WTC11 (cell line): Measurements from ENCODE around the gene NTMT2. TPM values are rescaled to one million over a fixed set of nuclear protein-coding genes. Genes with fewer than 3 reads are reported as not detected.

Experiments
- ATAC-seq: fragments of 200-7000 bp; cut with Tn5 transposase; 2 replicates; pipeline ENCODE4 v1.10.0; 2021; ENCODE audit warnings: mild to moderate bottlenecking, moderate library complexity
- CTCF ChIA-PET: fragments of 300-600 bp; sonication (Branson Sonifier 250); formaldehyde crosslinking; loops from one replicate; lab custom pipeline; 2021; ENCODE audit warnings: antibody characterized with exemption; lab: Charles Lee
- POLR2A ChIA-PET: fragments of 350-600 bp; sonication (Branson Sonifier 250); formaldehyde crosslinking; loops from one replicate; lab custom pipeline; 2021; ENCODE audit warnings: antibody characterized with exemption; lab: Charles Lee
- DNase-seq: peaks from one replicate; pipeline ENCODE4 v3.0.0; 2021; ENCODE audit warnings: low spot score
- H3K27ac Mint-ChIP-seq: 2 replicates; pipeline ENCODE4 v1.8.0; 2021; ENCODE audit warnings: mixed read lengths
- H3K27me3 Mint-ChIP-seq: 2 replicates; pipeline ENCODE4 v1.8.0; 2021; ENCODE audit warnings: low read depth, mild to moderate bottlenecking, moderate library complexity, mixed read lengths
- H3K36me3 Mint-ChIP-seq: 2 replicates; pipeline ENCODE4 v1.8.0; 2021; ENCODE audit warnings: mixed read lengths
- H3K4me1 Mint-ChIP-seq: 2 replicates; pipeline ENCODE4 v1.8.0; 2022; ENCODE audit warnings: mixed read lengths
- H3K4me3 Mint-ChIP-seq: 2 replicates; pipeline ENCODE4 v1.8.0; 2021; ENCODE audit warnings: mild to moderate bottlenecking, moderate library complexity, mixed read lengths
- H3K9me3 Mint-ChIP-seq: 2 replicates; pipeline ENCODE4 v1.8.0; 2021; ENCODE audit warnings: mixed read lengths
- ATF6 ChIP-seq: sonication (generic); formaldehyde crosslinking; IDR thresholded peaks from 2 replicates; pipeline ENCODE4 v1.8.1; 2023; ENCODE audit warnings: mild to moderate bottlenecking, missing genetic modification reagents
- CREB1 ChIP-seq: sonication (generic); formaldehyde crosslinking; IDR thresholded peaks from 2 replicates; pipeline ENCODE4 v1.8.0; 2023; ENCODE audit warnings: mild to moderate bottlenecking, missing genetic modification reagents
- FOXK1 ChIP-seq: sonication (generic); formaldehyde crosslinking; IDR thresholded peaks from 2 replicates; pipeline ENCODE4 v1.8.0; 2022; ENCODE audit warnings: mild to moderate bottlenecking, moderate library complexity, missing genetic modification reagents
- FOXP1 ChIP-seq: sonication (generic); formaldehyde crosslinking; IDR thresholded peaks from 2 replicates; pipeline ENCODE4 v1.8.0; 2022; ENCODE audit warnings: missing genetic modification reagents, mild to moderate bottlenecking, moderate library complexity, borderline replicate concordance
- MYBL2 ChIP-seq: sonication (generic); formaldehyde crosslinking; IDR thresholded peaks from 2 replicates; pipeline ENCODE4 v1.8.1; 2023; ENCODE audit warnings: mild to moderate bottlenecking, moderate library complexity, missing genetic modification reagents
- NR1H2 ChIP-seq: sonication (generic); formaldehyde crosslinking; IDR thresholded peaks from 2 replicates; pipeline ENCODE4 v1.9.0; 2021; ENCODE audit warnings: mild to moderate bottlenecking, moderate library complexity, missing genetic modification reagents
- NR2C2 ChIP-seq: sonication (generic); formaldehyde crosslinking; IDR thresholded peaks from 2 replicates; pipeline ENCODE4 v1.8.0; 2022; ENCODE audit warnings: mild to moderate bottlenecking, missing genetic modification reagents
- OVOL2 ChIP-seq: fragments of 250-450 bp; sonication (Bioruptor Pico); IDR thresholded peaks from 2 replicates; pipeline ENCODE4 v1.9.0; 2021; ENCODE audit warnings: mild to moderate bottlenecking, borderline replicate concordance
- PRRX2 ChIP-seq: fragments of 250-450 bp; sonication (Bioruptor Pico); IDR thresholded peaks from 2 replicates; pipeline ENCODE4 v1.8.0; 2021; ENCODE audit warnings: mild to moderate bottlenecking
- SMAD4 ChIP-seq: sonication (generic); formaldehyde crosslinking; IDR thresholded peaks from 2 replicates; pipeline ENCODE4 v1.8.0; 2022; ENCODE audit warnings: mild to moderate bottlenecking, missing genetic modification reagents
- SP1 ChIP-seq: sonication (generic); formaldehyde crosslinking; conservative IDR thresholded peaks from 2 replicates; pipeline ENCODE4 v1.8.1; 2022; ENCODE audit warnings: missing genetic modification reagents
- STAT6 ChIP-seq: sonication (generic); formaldehyde crosslinking; conservative IDR thresholded peaks from 2 replicates; pipeline ENCODE4 v1.8.1; 2023; ENCODE audit warnings: mild to moderate bottlenecking, low read depth, missing genetic modification reagents, moderate library complexity
- TCF7 ChIP-seq: sonication (generic); formaldehyde crosslinking; IDR thresholded peaks from 2 replicates; pipeline ENCODE4 v1.8.0; 2022; ENCODE audit warnings: mild to moderate bottlenecking, low read depth, missing genetic modification reagents, moderate library complexity
- TEAD4 ChIP-seq: sonication (generic); formaldehyde crosslinking; IDR thresholded peaks from 2 replicates; pipeline ENCODE4 v1.8.0; 2022; ENCODE audit warnings: mild to moderate bottlenecking, missing genetic modification reagents
- ZMAT4 ChIP-seq: fragments of 250-450 bp; sonication (Bioruptor Pico); IDR thresholded peaks from 2 replicates; pipeline ENCODE4 v1.9.0; 2021; ENCODE audit warnings: mild to moderate bottlenecking
- ZNF396 ChIP-seq: fragments of 250-450 bp; sonication (Bioruptor Pico); IDR thresholded peaks from 2 replicates; pipeline ENCODE4 v1.8.0; 2021; ENCODE audit warnings: mild to moderate bottlenecking, moderate library complexity, borderline replicate concordance
- total RNA-seq: library from RNA; stranded (reverse); gene quantifications from 3 replicates; pipeline ENCODE4 v1.2.3, GENCODE V29; 2021
- TF ChIP-seq, protein P1 (sequence below): sonication (generic); formaldehyde crosslinking; IDR thresholded peaks from 2 replicates; pipeline ENCODE4 v1.8.0; 2022; ENCODE audit warnings: missing genetic modification reagents
- TF ChIP-seq, protein P2 (sequence below): sonication (generic); formaldehyde crosslinking; IDR thresholded peaks from 2 replicates; pipeline ENCODE4 v1.8.0; 2022; ENCODE audit warnings: mild to moderate bottlenecking, missing genetic modification reagents
- TF ChIP-seq, protein P3 (sequence below): sonication (generic); formaldehyde crosslinking; IDR thresholded peaks from 2 replicates; pipeline ENCODE4 v1.8.1; 2023; ENCODE audit warnings: mild to moderate bottlenecking, moderate library complexity, missing genetic modification reagents

The NTMT2 gene
- total RNA-seq, 1 experiment from 2014 or later: 0.24 TPM

DNA sequence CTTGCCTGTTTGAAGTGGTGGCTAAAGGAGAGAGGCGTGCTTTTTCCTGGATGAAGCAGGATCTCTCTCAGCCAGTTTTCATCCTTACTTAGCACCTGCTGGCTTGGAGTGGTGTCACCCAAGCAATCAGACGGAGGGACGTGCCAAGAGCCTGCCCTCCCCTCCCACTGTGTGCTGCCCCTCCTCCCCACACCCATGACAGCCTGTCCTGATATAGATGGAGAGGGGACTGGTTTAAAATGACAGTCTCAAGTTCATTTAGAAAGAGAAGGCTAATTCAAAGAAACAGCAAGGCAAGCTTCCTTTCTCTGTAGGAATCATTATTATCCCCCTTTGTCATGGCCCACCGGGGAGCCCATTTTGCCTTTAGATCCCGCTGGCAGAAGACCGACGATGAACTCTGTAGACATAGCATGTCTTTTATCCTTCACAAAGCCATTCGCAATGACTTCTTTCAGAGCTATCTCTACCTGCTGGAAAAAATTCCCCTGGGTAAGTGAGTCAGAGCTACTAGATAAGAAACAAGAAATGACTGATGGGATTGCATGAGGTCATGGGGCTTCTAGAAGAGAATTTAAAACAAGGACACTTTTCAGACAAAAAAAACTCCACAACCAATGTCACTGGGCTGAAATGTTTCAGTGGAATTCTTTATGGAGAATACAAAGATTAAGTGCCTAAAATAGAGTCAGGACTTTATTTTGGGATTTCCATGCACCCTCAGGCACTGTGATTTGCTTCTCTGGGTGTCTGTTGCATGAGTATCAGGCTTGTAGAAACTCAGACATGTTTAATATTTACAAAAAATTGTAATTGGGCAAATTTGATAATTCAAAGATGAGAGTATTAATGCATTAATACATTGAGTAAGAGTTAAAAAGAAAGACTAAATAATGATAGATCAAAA, at the start of gene NTMT2 (continued):
- TF ChIP-seq, protein P1, sequence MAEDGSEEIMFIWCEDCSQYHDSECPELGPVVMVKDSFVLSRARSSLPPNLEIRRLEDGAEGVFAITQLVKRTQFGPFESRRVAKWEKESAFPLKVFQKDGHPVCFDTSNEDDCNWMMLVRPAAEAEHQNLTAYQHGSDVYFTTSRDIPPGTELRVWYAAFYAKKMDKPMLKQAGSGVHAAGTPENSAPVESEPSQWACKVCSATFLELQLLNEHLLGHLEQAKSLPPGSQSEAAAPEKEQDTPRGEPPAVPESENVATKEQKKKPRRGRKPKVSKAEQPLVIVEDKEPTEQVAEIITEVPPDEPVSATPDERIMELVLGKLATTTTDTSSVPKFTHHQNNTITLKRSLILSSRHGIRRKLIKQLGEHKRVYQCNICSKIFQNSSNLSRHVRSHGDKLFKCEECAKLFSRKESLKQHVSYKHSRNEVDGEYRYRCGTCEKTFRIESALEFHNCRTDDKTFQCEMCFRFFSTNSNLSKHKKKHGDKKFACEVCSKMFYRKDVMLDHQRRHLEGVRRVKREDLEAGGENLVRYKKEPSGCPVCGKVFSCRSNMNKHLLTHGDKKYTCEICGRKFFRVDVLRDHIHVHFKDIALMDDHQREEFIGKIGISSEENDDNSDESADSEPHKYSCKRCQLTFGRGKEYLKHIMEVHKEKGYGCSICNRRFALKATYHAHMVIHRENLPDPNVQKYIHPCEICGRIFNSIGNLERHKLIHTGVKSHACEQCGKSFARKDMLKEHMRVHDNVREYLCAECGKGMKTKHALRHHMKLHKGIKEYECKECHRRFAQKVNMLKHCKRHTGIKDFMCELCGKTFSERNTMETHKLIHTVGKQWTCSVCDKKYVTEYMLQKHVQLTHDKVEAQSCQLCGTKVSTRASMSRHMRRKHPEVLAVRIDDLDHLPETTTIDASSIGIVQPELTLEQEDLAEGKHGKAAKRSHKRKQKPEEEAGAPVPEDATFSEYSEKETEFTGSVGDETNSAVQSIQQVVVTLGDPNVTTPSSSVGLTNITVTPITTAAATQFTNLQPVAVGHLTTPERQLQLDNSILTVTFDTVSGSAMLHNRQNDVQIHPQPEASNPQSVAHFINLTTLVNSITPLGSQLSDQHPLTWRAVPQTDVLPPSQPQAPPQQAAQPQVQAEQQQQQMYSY (CRISPR knock-in tag): no peak
- TF ChIP-seq PRRX2 (CRISPR knock-in tag) (no peak), FOXK1 (peak; percentile 45; the same call in 1 of the 2 replicates), TEAD4 (CRISPR knock-in tag) (no peak), ATF6 (no peak), SP1 (peak; percentile 28; the same call in 1 of the 2 replicates), NR1H2 (no peak), SMAD4 (CRISPR knock-in tag) (no peak), FOXP1 (no peak), ZMAT4 (CRISPR knock-in tag) (no peak)
- TF ChIP-seq, protein P2, sequence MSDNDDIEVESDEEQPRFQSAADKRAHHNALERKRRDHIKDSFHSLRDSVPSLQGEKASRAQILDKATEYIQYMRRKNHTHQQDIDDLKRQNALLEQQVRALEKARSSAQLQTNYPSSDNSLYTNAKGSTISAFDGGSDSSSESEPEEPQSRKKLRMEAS (CRISPR knock-in tag): peak; percentile 46; the same call in 1 of the 2 replicates
- TF ChIP-seq, all 79 proteins: peak for 7

DNA sequence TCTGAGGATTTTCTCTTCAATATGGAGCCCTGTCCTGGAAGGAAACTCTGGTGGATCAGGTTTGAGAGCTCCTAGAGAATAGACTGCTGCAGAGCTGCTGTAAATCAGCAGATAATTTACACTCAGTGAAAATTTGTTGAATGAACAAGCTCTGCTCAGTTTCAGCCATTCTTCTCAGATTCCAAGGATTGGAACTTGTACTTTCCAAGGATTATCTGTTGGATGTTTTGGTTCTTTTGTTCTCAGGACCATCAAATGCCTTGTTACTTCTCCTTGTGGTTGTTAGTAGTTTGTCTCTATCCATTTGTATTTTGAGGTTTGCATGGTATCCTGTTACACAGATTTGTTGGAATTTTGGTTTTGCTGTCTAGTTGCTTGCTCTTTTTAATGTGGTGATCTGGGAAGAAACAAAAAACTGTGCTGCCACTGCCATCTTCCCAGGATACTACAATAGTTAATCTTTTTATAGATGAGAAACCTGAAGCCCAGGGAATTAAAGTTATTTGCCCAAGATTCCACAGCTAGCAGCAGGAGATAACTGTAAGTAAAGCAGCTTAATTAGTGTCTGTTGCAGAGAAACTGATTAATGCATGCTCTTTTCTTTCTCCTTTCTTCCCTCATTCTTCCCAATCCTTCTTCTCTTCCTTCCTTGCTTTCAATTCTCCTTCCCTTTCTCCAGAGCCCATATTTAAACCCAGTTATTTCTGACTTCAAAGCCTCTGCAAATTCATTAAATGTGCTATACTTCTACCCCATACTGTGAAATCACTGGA, 49.6 kb upstream of the NTMT2 start:
- H3K27me3 Mint-ChIP-seq: peaks cover 3% of the 10 kb centered on the region; the same call in 1 of the 2 replicates
- peaks cover 3% of the 10 kb centered on the region; the same call in 1 of the 2 replicates for H3K36me3 Mint-ChIP-seq
- H3K4me3 Mint-ChIP-seq: no peak overlapping the region; the same call in 1 of the 2 replicates
- ChIA-PET CTCF (interaction anchor here (1.5 kb wide), 1 partner anchor 22 kb away, joined by 7 read pairs; the partner anchor contains the start of gene KIFAP3), POLR2A (interaction anchor here (0.8 kb wide), 1 partner anchor 9 kb away, joined by 3 read pairs; no protein-coding TSS in a partner anchor)
- H3K9me3 Mint-ChIP-seq: peaks cover 5% of the 10 kb centered on the region
- peaks cover 34% of the 10 kb centered on the region for H3K4me1 Mint-ChIP-seq
- no peak overlapping the region for H3K27ac Mint-ChIP-seq
- ATAC-seq (no peak), DNase-seq (no peak)
- TF ChIP-seq STAT6 (CRISPR knock-in tag): no peak
- no peak for TF ChIP-seq ZNF396 (CRISPR knock-in tag)
- no peak for TF ChIP-seq MYBL2 (CRISPR knock-in tag)
- no peak for TF ChIP-seq NR2C2 (CRISPR knock-in tag)
- no peak for TF ChIP-seq CREB1
- TF ChIP-seq OVOL2: no peak
- TF ChIP-seq TCF7 (CRISPR knock-in tag): no peak
- TF ChIP-seq, protein P3, sequence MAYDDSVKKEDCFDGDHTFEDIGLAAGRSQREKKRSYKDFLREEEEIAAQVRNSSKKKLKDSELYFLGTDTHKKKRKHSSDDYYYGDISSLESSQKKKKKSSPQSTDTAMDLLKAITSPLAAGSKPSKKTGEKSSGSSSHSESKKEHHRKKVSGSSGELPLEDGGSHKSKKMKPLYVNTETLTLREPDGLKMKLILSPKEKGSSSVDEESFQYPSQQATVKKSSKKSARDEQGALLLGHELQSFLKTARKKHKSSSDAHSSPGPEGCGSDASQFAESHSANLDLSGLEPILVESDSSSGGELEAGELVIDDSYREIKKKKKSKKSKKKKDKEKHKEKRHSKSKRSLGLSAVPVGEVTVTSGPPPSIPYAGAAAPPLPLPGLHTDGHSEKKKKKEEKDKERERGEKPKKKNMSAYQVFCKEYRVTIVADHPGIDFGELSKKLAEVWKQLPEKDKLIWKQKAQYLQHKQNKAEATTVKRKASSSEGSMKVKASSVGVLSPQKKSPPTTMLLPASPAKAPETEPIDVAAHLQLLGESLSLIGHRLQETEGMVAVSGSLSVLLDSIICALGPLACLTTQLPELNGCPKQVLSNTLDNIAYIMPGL (CRISPR knock-in tag): no peak
